Measurements from ENCODE around the gene GIGYF2. TPM values are rescaled to one million over a fixed set of nuclear protein-coding genes. Genes with fewer than 3 reads are reported as not detected.
A peak's percentile ranks its signal among the peaks of the same experiment; 100 is the strongest.

The GIGYF2 gene
- total and polyA plus RNA-seq, 4 donors = 10.6 to 50.5 (median 26.7) TPM

- DNase-seq (ENCODE audit: low spot score) = no peak
- H3K4me1 ChIP-seq (ENCODE audit: control insufficient read depth in 4 of 4, insufficient read depth in 4 of 4, low read length in 3 of 4) = peaks cover 0 to 18% (median 0%) of the 10 kb centered on the region in 4 donors
- no peak for TF ChIP-seq ATF3 (IDR thresholded peaks at IDR 0.05)
- peak in 1 of 2 donors; percentile 14 for TF ChIP-seq RAD21 (IDR thresholded peaks at IDR 0.05)
- no peaks in the 10 kb centered on the region for H3K9me3 ChIP-seq (ENCODE audit: control insufficient read depth in 4 of 4, low read length in 3 of 4)
- H3K27me3 ChIP-seq (ENCODE audit: control insufficient read depth in 4 of 4, insufficient read depth in 4 of 4, low read length in 3 of 4) = no peaks in the 10 kb centered on the region
- no peak overlapping the region for H3K27ac ChIP-seq (ENCODE audit: low read depth in 1 of 2, low read length in 2 of 2)
- peaks cover 3 to 64% (median 37%) of the 10 kb centered on the region in 4 donors for H3K36me3 ChIP-seq (ENCODE audit: control insufficient read depth in 4 of 4, insufficient read depth in 3 of 4, low read depth in 1 of 4, low read length in 3 of 4)
- H3K9ac ChIP-seq (ENCODE audit: low read depth in 1 of 2, low read length in 2 of 2) = no peak overlapping the region
- H3K4me3 ChIP-seq (ENCODE audit: low read depth in 1 of 3, low read length in 3 of 3) = no peak overlapping the region
- 95% methylated on average over 3 of the region's 3 CpGs for WGBS
These were observed 146.7 kb downstream of the GIGYF2 start for GRCh38 chr2:232843834-232844233.

GRCh38 chr2:232846055-232846454, 148.9 kb downstream of the GIGYF2 start:
- H3K4me3 ChIP-seq (ENCODE audit: low read depth in 1 of 3, low read length in 3 of 3) = no peak overlapping the region
- DNase-seq (ENCODE audit: low spot score) = no peak
- H3K36me3 ChIP-seq (ENCODE audit: control insufficient read depth in 4 of 4, insufficient read depth in 3 of 4, low read depth in 1 of 4, low read length in 3 of 4) = peaks cover 5 to 73% (median 40%) of the 10 kb centered on the region in 4 donors
- no peak overlapping the region for H3K9ac ChIP-seq (ENCODE audit: low read depth in 1 of 2, low read length in 2 of 2)
- H3K4me1 ChIP-seq (ENCODE audit: control insufficient read depth in 4 of 4, insufficient read depth in 4 of 4, low read length in 3 of 4) = peaks cover 0 to 12% (median 0%) of the 10 kb centered on the region in 4 donors
- no peaks in the 10 kb centered on the region for H3K27me3 ChIP-seq (ENCODE audit: control insufficient read depth in 4 of 4, insufficient read depth in 4 of 4, low read length in 3 of 4)
- H3K27ac ChIP-seq (ENCODE audit: low read depth in 1 of 2, low read length in 2 of 2) = peak overlapping the region in 1 of 2 donors; percentile 49
- H3K9me3 ChIP-seq (ENCODE audit: control insufficient read depth in 4 of 4, low read length in 3 of 4) = no peaks in the 10 kb centered on the region
- TF ChIP-seq ZBTB33 (IDR thresholded peaks at IDR 0.05) (no peak), RAD21 (IDR thresholded peaks at IDR 0.05) (peak in 1 of 2 donors; percentile 26), TAF1 (conservative IDR thresholded peaks at IDR 0.05) (no peak), JUND (IDR thresholded peaks at IDR 0.05) (peak; percentile 54 to 57), NR2F2 (IDR thresholded peaks at IDR 0.05) (no peak), CTCF (IDR thresholded peaks at IDR 0.05; ENCODE audit: low read depth, low read length, missing input control) (no peak), GABPA (IDR thresholded peaks at IDR 0.05 in 1 of 2, conservative IDR thresholded peaks at IDR 0.05 in 1 of 2) (no peak), REST (IDR thresholded peaks at IDR 0.05) (no peak), RXRA (IDR thresholded peaks at IDR 0.05) (peak; percentile 28 to 32), HNF4G (IDR thresholded peaks at IDR 0.05) (peak; percentile 55), FOXA1 (IDR thresholded peaks at IDR 0.05) (no peak), ATF3 (IDR thresholded peaks at IDR 0.05) (no peak), SP1 (IDR thresholded peaks at IDR 0.05) (peak; percentile 58), HNF4A (conservative IDR thresholded peaks at IDR 0.05) (peak; percentile 80 to 82), YY1 (IDR thresholded peaks at IDR 0.05) (no peak), MAX (IDR thresholded peaks at IDR 0.05) (no peak), FOXA2 (IDR thresholded peaks at IDR 0.05) (no peak), EGR1 (IDR thresholded peaks at IDR 0.05; ENCODE audit: low read depth in 2 of 2) (no peak)
